RWPE1 (cell line): ENCODE measurements around the gene COL4A1.

ENCODE experiments used
- CTCF ChIA-PET: fragments of 350-600 bp; sonication (Branson Sonifier 250); formaldehyde crosslinking; extraction: SDS; loops from one replicate; lab custom pipeline; 2021; lab: Yijun Ruan, JAX
- POLR2A ChIA-PET: fragments of 400-600 bp; formaldehyde crosslinking; extraction: SDS; loops from one replicate; lab custom pipeline; 2020; ENCODE audit warnings: antibody characterized with exemption; ENCODE audit not compliant: low non-redundant PET; lab: Yijun Ruan, JAX
- DNase-seq: peaks from one replicate; pipeline ENCODE4 v3.0.0; 2012; ENCODE audit warnings: low spot score
- H3K27ac ChIP-seq: fragments of 450-650 bp; 2 replicates; pipeline ENCODE4 v1.5.1; 2017
- CTCF ChIP-seq: fragments of 450-650 bp; conservative IDR thresholded peaks from 2 replicates; pipeline ENCODE4 v1.5.1; 2017; ENCODE audit warnings: low read depth, mild to moderate bottlenecking

Gene COL4A1

GRCh38 chr13:110266431-110266809, 40.5 kb downstream of the COL4A1 start:
- ChIA-PET POLR2A (no interaction called here), CTCF (no interaction called here)
- no peak overlapping the region for H3K27ac ChIP-seq
- TF ChIP-seq CTCF = no peak
- DNase-seq = no peak

DNA sequence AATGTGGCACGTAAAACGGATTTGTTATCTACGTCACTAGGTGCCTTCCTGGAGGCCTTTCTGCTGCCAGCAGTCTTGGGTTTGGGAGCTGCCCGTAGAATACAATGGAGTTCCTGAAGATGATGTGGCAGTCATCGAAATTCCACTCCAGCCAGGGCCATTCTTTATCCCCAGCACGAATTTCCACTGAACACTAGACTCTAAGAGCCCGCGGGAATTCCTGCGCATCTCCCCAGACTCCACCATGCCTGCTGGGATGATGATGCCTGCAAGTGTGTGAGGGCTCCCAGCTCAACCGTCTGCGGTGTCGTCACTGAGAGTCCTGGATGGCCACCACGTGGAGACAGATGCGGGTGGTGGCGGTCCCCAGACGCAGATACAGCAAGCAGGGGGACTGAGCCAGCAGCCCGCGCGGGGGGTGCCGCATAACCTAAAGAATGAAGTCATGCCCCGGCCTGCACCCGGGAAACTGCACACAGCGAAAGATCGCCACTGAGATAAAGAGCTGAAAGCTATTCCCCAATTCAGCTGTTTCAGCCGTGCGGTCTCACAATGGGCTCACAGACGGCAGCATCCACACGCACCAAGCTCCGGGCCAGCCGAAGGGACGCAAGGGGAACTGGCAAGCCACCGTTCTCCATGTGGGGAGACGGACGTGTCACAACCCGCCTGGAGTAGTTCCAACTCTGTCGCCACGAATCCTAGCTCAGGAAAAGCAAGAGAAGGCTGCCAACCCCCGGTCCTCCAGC, 41.1 kb downstream of the COL4A1 start:
- ChIA-PET POLR2A (no interaction called here), CTCF (interaction anchor here (0.6 to 0.8 kb wide), 2 partner anchors 13 to 18 kb away, joined by 3 read pairs; no protein-coding TSS in a partner anchor)
- no peak overlapping the region for H3K27ac ChIP-seq
- TF ChIP-seq CTCF = no peak
- no peak for DNase-seq

GRCh38 chr13:110265341-110265681, 41.6 kb downstream of the COL4A1 start:
- DNase-seq = no peak
- no peak for TF ChIP-seq CTCF
- ChIA-PET CTCF (interaction anchor here (0.6 to 0.8 kb wide), 2 partner anchors 14 to 17 kb away, joined by 3 read pairs; no protein-coding TSS in a partner anchor), POLR2A (no interaction called here)
- no peak overlapping the region for H3K27ac ChIP-seq

- POLR2A ChIA-PET = no interaction called here
- no peak for TF ChIP-seq CTCF
- DNase-seq = no peak
- H3K27ac ChIP-seq = no peak overlapping the region
- CTCF ChIA-PET = interaction anchor here (0.8 kb wide), 1 partner anchor 17 kb away, joined by 3 read pairs; no protein-coding TSS in a partner anchor
Observed at GRCh38 chr13:110264685-110265275, 42.2 kb downstream of the COL4A1 start.

GRCh38 chr13:110263888-110264287, 43.1 kb downstream of the COL4A1 start:
- TF ChIP-seq CTCF = no peak
- DNase-seq = no peak
- H3K27ac ChIP-seq = no peak overlapping the region
- ChIA-PET CTCF (no interaction called here), POLR2A (no interaction called here)

DNA sequence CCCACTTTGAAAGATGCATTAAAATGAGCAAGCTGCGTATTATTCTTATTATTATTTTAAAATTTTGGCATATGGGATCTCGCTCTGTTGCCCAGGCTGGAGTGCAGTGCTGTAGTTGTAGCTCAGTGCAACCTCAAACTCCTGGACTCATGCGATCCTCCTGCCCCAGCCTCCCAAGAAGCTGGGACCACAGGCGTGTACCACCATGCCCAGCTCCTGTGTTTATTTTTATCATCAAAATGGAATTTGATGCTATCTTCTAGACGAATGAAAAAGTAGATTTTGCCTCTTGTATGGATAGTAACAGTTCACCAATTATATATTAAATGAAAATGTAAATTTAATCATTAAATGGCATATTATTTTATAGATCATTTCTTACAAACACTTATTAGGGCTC, 43.6 kb downstream of the COL4A1 start:
- no peak for TF ChIP-seq CTCF
- CTCF ChIA-PET = no interaction called here
- POLR2A ChIA-PET = no interaction called here
- DNase-seq = no peak
- H3K27ac ChIP-seq = no peak overlapping the region
